Caki2 (cell line): Measurements from ENCODE around the gene TRPC5OS. TPM values are rescaled to one million over a fixed set of nuclear protein-coding genes. Genes with fewer than 3 reads are reported as not detected.
A peak's percentile ranks its signal among the peaks of the same experiment; 100 is the strongest.

Experiments
- DNase-seq: peaks from one replicate; pipeline ENCODE4 v3.0.0-alpha.2; 2015; ENCODE audit warnings: low read depth
- in situ Hi-C: cut with HindIII; loops from 2 replicates; pipeline ENCODE4 v1.10.0; 2016; ENCODE audit warnings: low sequenced_read_pairs, low pct_unique_long_range_greater_than_20kb, mixed read lengths
- total RNA-seq: library from RNA; depleted of rRNA; stranded (reverse); fragments of >200 nt; shearing (Covaris generic); gene quantifications from 2 replicates; pipeline ENCODE4 v1.2.3, GENCODE V29; 2014; ENCODE audit warnings: low replicate concordance; rRNA removed

Gene TRPC5OS
- not detected in 2 replicates for total RNA-seq

DNA sequence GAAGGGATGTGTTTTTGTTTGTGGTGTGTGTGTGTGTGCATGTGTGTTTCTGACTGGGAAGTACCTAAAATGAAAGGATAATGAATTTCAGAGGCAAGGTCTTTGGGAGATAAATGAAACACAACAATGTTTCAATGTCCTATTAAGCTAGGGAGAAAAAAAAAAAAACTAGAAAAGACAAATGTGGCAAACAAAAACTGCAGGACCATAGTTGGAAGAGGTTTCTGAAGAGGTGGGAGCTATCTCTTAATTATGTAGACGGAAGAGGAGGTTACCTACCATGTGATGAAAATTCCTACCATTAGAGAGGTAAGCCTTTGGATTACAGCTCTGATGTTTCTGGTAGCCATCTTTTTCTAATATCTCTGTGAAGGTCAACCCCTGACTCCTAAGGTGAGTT lies at the start of gene TRPC5OS:
Gene TRPC5OS, plus strand, starts transcription at position 301 of the 400 bp plus-strand sequence. CDS start 25,669 bp downstream, outside the sequence.
- in situ Hi-C loops: no loop called here
- no peak for DNase-seq

DNA sequence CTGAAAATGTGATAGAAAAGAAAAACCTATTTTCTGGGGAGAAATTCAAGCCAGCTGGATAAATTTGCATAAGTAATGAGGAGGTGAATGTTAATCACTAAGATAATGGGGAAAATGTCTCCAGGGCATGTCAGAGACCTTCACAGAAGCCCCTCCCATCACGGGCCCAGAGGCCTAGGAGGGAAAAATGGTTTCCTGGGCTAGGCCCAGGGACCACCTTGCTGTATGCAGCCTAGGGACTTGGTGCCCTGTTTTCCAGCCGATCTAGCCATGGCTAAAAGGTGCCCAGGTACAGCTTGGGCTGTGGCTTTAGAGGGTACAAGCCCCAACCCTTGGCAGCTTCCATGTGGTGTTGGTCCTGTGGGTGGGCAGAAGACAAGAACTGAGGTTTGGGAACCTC lies 46.6 kb upstream of the TRPC5OS start:
- no peak for DNase-seq
- in situ Hi-C loops: no loop called here

GRCh38 chrX:111830571-111830970 lies 45.4 kb upstream of the TRPC5OS start:
- in situ Hi-C loops: no loop called here
- DNase-seq: peak; percentile 33

GRCh38 chrX:111831343-111831742 lies 44.6 kb upstream of the TRPC5OS start:
- in situ Hi-C loops: no loop called here
- no peak for DNase-seq

GRCh38 chrX:111837197-111837596 lies 38.8 kb upstream of the TRPC5OS start:
- in situ Hi-C loops: no loop called here
- no peak for DNase-seq

- DNase-seq: no peak
- in situ Hi-C loops: no loop called here
Observed at GRCh38 chrX:111847491-111848133, 28.4 kb upstream of the TRPC5OS start.

- in situ Hi-C loops: no loop called here
- DNase-seq: no peak
Observed at GRCh38 chrX:111848541-111848940, 27.4 kb upstream of the TRPC5OS start.

DNA sequence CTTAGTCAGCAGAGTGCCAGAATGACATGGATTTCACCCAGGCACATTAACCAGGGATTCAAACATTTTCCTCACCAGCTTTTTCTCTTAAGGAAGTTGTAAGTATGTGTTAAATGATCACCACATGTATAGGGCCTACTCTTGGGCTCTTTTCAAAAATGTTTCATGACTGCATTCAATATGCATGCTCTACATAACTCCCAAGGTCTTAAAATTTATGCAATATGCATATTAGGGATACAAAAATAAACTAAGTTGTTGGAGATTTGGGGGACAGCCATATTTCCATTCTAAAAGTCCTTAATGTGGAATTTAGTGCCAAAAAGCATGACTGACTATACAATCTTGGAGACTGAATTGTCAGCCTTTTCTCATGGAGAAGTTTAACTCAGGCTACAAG lies 25.0 kb upstream of the TRPC5OS start:
- in situ Hi-C loops: no loop called here
- DNase-seq: no peak

GRCh38 chrX:111854556-111855490 lies 21.2 kb upstream of the TRPC5OS start:
- peak; percentile 52 for DNase-seq
- in situ Hi-C loops: no loop called here

GRCh38 chrX:111857534-111858060 lies 18.4 kb upstream of the TRPC5OS start:
- DNase-seq: no peak
- in situ Hi-C loops: no loop called here

DNA sequence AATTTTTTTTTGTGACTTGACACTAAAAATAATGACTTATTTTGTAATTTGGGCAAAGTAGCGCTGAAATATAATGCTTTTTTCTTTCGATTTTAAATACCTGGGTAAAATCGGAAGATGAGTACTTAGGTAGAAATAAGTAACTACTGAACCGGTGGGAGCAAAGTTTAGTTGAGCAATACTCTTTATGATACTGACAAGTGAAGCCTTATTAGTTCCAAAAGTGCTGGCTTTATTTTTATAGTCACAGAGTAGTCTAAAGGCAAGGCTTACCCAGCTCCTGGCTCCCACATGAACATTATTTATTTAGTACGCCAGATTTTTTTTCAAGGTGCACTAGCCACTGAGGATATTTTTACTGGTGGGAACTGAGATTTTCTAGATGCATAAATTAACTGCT lies 14.4 kb upstream of the TRPC5OS start:
- DNase-seq: no peak
- in situ Hi-C loops: no loop called here

DNA sequence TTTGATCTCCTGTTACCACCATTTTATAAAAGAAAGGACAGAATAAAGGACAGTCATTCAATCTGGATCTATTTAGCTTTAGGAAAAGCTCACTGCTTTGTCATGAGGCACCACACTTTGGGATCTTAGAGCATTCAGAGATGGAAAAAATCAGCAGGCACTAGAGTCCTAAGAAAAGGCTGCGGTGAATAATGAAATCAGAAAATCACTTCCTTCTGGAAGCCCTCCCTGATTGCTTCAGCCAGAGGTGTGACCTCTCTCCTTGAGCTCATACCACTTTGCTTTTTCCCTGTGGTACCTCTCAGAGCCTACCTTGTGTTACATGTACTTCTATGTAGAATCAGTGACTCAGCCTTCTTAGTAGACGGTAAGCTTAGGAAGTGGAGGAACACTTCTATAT lies 8.7 kb upstream of the TRPC5OS start:
- in situ Hi-C loops: no loop called here

GRCh38 chrX:111868726-111869638 lies 7.0 kb upstream of the TRPC5OS start:
- in situ Hi-C loops: no loop called here
- peak; percentile 9 for DNase-seq

More for the DNA sequence above, 8.7 kb upstream of the TRPC5OS start:
- DNase-seq: no peak

DNA sequence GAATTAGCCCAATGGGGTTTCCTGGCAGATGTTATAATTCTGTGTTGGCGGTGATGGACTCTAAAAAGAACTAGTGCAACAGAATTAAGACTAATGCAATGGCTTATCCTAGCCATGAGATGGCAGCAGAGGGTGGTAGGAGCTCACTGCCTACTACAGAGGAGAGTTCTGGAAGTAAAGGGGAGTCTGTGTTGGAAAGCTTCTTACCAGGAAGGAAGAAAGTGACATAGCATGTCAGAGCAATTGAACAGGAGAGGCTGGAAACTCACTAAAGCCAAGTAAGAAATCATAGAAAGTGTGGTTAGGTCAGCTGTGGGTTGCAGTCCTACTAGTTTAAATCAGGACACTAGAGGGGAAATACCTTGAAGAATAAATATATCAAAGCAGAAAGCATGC lies 6.3 kb upstream of the TRPC5OS start:
- in situ Hi-C loops: no loop called here
- peak; percentile 43 for DNase-seq

- no peak for DNase-seq
- in situ Hi-C loops: no loop called here
Observed at GRCh38 chrX:111874241-111874640, 1.7 kb upstream of the TRPC5OS start.

DNA sequence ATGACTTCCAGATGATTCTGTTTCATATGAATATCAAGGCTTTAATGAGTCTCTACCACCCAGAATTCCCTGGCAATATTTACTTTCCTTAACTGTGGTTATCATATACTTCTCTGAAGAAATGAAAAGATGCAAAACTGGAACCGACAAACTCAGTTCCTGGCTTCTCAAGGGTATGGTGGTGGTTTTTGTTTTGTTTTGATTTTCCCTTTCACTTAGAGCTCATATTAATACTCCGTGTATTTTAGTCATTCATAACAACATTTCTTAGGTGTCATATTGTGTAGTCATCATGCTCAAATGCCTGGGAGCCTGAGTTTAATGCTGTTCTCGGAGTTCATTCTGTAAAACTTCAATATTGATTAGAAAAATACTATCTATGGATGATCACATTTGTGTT lies 665 bp downstream of the TRPC5OS start:
- no peak for DNase-seq
- in situ Hi-C loops: no loop called here

DNA sequence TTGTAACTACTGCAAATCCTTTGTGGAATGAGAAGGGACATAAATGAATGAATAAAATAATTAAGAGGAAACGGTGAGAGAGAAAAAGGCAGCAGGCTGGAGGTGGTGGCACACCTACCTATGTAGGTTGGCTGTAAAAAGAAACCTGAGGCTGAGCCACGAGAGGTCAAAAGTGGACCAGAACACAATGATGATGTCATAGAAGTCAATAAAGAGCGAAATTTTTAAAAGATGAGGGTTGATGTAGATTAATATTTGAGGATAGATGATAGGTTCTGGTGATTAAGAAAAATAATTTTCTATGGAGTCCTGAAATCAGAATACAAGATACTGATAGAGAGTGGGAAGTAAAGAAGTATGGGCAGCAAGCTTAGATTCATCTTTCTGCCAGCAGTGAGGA lies 1.7 kb downstream of the TRPC5OS start:
- in situ Hi-C loops: no loop called here

DNA sequence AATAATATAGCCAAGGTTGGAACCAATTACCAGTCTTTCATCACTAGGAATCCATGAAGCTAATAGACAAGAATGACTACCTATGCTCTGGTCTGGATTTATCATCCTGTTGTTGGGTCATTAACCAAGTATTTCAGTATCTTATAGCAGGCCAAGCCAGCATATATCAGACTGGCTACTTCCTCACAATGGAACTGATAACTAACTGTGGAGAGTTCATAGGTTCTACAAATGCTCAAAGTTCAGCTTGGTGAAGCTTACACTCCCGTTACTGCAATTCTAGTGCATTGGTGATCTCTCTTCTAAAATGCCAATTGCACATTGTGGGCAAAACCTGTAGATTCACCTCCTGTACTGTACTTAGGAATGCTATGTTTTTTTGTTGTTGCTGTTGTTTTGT lies 4.8 kb downstream of the TRPC5OS start:
- in situ Hi-C loops: no loop called here

More for the DNA sequence above, 1.7 kb downstream of the TRPC5OS start:
- DNase-seq: no peak

More for the DNA sequence above, 4.8 kb downstream of the TRPC5OS start:
- DNase-seq: no peak
